Keratinocyte (primary cell): ENCODE results near the gene CCDC63.

Experiments used
- EZH2 ChIP-seq: IDR thresholded peaks from one replicate; pipeline ENCODE4 v1.6.1; 2012; ENCODE audit warnings: inconsistent platforms, mild to moderate bottlenecking, low read length, moderate library complexity
- TF ChIP-seq, protein P1 (sequence below), 3 experiments: IDR thresholded peaks in 1 of 3; conservative IDR thresholded peaks in 1 of 3; optimal IDR thresholded peaks in 1 of 3; 2 replicates in 2 of 3; 3 replicates in 1 of 3; pipeline versions ENCODE3 to v1.5.1; 2011; ENCODE audit warnings: low read length in 3 of 3, mild to moderate bottlenecking in 3 of 3, moderate library complexity in 2 of 3, control low read depth in 1 of 3, inconsistent platforms in 1 of 3; ENCODE audit not compliant: insufficient read depth in 2 of 3; ENCODE audit errors: extremely low read depth in 1 of 3

DNA sequence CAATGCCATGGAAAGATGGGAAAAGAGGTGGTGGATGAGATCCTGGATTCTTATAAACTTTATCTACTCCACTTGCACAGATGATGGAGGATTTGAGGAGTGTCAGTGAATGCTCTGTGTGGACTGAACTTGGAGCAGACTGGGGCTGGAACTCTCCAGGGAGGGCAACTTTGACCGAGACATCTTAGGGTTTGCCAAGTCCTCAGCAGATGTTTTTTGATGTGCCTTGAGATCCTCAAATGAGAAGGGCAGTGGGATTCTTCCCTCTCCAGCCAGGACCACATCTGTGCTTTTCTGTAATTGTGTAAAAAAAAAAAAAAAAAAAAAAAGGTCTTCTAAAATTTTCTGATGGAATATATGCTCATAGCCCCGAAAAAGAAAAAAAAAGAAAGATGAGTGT is 96.6 kb downstream of the CCDC63 start:
- TF ChIP-seq, protein P1, sequence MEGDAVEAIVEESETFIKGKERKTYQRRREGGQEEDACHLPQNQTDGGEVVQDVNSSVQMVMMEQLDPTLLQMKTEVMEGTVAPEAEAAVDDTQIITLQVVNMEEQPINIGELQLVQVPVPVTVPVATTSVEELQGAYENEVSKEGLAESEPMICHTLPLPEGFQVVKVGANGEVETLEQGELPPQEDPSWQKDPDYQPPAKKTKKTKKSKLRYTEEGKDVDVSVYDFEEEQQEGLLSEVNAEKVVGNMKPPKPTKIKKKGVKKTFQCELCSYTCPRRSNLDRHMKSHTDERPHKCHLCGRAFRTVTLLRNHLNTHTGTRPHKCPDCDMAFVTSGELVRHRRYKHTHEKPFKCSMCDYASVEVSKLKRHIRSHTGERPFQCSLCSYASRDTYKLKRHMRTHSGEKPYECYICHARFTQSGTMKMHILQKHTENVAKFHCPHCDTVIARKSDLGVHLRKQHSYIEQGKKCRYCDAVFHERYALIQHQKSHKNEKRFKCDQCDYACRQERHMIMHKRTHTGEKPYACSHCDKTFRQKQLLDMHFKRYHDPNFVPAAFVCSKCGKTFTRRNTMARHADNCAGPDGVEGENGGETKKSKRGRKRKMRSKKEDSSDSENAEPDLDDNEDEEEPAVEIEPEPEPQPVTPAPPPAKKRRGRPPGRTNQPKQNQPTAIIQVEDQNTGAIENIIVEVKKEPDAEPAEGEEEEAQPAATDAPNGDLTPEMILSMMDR (optimal IDR thresholded peaks at IDR 0.05 in 1 of 3, IDR thresholded peaks at IDR 0.05 in 1 of 3, conservative IDR thresholded peaks at IDR 0.05 in 1 of 3; ENCODE audit: extremely low read depth in 1 of 3, insufficient read depth in 2 of 3, low read length in 3 of 3) = no peak
- TF ChIP-seq EZH2 = no peak
